Activated CD4-positive, alpha-beta T cell treated with anti-CD3 and anti-CD28 coated beads, Interleukin-2, amount 50 U/mL, for 4 hours (primary cell): ENCODE data around the gene ATP8B3.

Experiments used
- DNase-seq, 2 experiments: peaks; one replicate each; pipeline ENCODE4 v3.0.0-alpha.2; 2020

The ATP8B3 gene

GRCh38 chr19:1742989-1743696 lies 68.9 kb downstream of the ATP8B3 start:
- no peak for DNase-seq

GRCh38 chr19:1739960-1740629 lies 72.0 kb downstream of the ATP8B3 start:
- DNase-seq = no peak

GRCh38 chr19:1736927-1737326 lies 75.1 kb downstream of the ATP8B3 start:
- no peak for DNase-seq

- no peak for DNase-seq
Measured at GRCh38 chr19:1736280-1736679, 75.8 kb downstream of the ATP8B3 start.

- DNase-seq = no peak
Measured at GRCh38 chr19:1734321-1734966, 77.6 kb downstream of the ATP8B3 start.
